AG04449 (cell line): ENCODE results near the gene JMJD8.
"Not testable (repeated sequence)": the region's sequence is repeated elsewhere in the genome, so short reads cannot be mapped to it uniquely, and the experiment has no call there.

Experiments
- CTCF ChIA-PET: fragments of 350-600 bp; formaldehyde crosslinking; extraction: SDS; loops from one replicate; lab custom pipeline; 2021; ENCODE audit warnings: antibody characterized with exemption; lab: Yijun Ruan, JAX
- POLR2A ChIA-PET: fragments of 400-600, 350-600 bp; formaldehyde crosslinking; extraction: SDS; loops from one replicate; lab custom pipeline; 2020; ENCODE audit warnings: antibody characterized with exemption, inconsistent platforms; lab: Yijun Ruan, JAX
- DNase-seq: peaks from one replicate; pipeline ENCODE4 v3.0.0-alpha.2; 2010; ENCODE audit warnings: low read depth, low spot score
- H3K4me3 ChIP-seq: 2 replicates; pipeline ENCODE4 v1.5.1; 2011; ENCODE audit warnings: low read depth, mild to moderate bottlenecking, control low read depth, low read length
- TF ChIP-seq, protein P1 (sequence below): IDR thresholded peaks from one replicate; pipeline ENCODE4 v1.5.1; 2011; ENCODE audit warnings: mild to moderate bottlenecking, moderate library complexity, low read length, control low read depth, inconsistent platforms; ENCODE audit not compliant: insufficient read depth; ENCODE audit errors: missing control alignments

Gene JMJD8

GRCh38 chr16:694863-695354, 10.8 kb upstream of the JMJD8 start:
- TF ChIP-seq, protein P1, sequence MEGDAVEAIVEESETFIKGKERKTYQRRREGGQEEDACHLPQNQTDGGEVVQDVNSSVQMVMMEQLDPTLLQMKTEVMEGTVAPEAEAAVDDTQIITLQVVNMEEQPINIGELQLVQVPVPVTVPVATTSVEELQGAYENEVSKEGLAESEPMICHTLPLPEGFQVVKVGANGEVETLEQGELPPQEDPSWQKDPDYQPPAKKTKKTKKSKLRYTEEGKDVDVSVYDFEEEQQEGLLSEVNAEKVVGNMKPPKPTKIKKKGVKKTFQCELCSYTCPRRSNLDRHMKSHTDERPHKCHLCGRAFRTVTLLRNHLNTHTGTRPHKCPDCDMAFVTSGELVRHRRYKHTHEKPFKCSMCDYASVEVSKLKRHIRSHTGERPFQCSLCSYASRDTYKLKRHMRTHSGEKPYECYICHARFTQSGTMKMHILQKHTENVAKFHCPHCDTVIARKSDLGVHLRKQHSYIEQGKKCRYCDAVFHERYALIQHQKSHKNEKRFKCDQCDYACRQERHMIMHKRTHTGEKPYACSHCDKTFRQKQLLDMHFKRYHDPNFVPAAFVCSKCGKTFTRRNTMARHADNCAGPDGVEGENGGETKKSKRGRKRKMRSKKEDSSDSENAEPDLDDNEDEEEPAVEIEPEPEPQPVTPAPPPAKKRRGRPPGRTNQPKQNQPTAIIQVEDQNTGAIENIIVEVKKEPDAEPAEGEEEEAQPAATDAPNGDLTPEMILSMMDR = no peak
- POLR2A ChIA-PET = no interaction called here
- no peak for DNase-seq
- CTCF ChIA-PET = interaction anchor here (0.9 to 1.5 kb wide), 2 partner anchors 15 to 18 kb away, joined by 5 to 6 read pairs; no protein-coding TSS in a partner anchor
- no peak overlapping the region for H3K4me3 ChIP-seq

DNA sequence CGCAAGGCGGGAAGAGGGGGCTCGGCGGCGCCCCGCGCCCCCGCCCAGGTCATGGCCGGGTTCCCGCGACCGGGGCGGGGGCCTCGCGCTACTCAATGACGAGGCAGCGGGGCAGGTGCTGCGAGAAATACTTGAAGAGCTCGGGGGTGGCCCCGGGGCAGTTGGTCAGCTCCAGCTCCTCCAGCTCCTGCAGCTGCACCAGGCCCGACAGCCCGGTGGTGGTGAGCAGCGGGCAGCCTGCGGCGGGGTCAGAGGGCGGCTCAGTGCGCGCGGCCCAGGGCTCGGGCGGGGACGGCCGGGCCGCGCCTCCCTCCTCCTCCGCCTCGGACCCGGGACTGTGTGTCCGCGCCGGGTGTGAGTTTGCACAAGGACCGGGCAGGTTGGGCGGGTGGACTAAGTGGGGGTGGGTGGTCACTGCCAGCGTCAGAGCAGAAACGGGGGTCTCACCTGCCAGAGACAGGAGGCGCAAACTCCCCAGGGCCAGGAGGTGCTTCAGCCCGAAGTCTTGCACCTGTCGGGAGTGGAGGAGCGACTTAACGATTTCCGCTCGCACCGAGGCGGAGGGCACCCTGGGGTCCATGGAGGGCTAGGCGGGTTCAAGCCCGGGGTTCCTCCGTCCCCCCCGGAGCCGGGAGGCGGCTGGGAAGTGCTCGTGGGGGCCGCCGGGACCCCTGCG, 10.2 kb upstream of the JMJD8 start:
- CTCF ChIA-PET = interaction anchor here (0.9 to 1.5 kb wide), 2 partner anchors 16 to 18 kb away, joined by 5 to 6 read pairs; no protein-coding TSS in a partner anchor
- POLR2A ChIA-PET = no interaction called here
- TF ChIP-seq, protein P1 = no peak
- DNase-seq = no peak
- no peak overlapping the region for H3K4me3 ChIP-seq

DNA sequence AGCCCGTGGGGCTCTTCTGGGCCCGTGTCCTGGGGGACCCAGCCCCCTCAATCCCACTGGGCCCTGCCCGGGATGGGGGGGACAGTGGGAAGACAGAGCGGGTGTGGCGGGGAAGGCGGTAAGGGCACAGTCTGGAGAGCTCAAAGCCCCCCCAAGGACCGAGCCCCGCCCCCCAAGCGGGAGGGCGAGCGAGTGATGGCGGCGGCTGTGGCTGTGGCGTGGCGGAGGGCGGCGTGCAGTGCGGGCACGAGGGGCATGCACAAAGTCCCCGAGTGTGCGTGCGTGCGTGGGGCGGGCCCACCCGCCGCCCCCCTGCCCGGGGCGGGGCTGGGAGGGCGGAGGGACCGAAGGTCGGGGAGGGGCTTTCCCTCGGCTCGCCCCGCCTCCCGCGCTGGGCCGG, 9.6 kb upstream of the JMJD8 start:
- no peak for DNase-seq
- H3K4me3 ChIP-seq = no peak overlapping the region
- CTCF ChIA-PET = no interaction called here
- POLR2A ChIA-PET = no interaction called here
- TF ChIP-seq, protein P1 = no peak

- POLR2A ChIA-PET = interaction anchor here (1.1 kb wide), 1 partner anchor 13 kb away, joined by 3 read pairs; no protein-coding TSS in a partner anchor
- DNase-seq = no peak
- CTCF ChIA-PET = interaction anchor here (1.3 kb wide), 1 partner anchor 8 kb away, joined by 4 read pairs; no protein-coding TSS in a partner anchor
- TF ChIP-seq, protein P1 = no peak
- no peak overlapping the region for H3K4me3 ChIP-seq
Measured at GRCh38 chr16:693364-693763, 9.2 kb upstream of the JMJD8 start.

DNA sequence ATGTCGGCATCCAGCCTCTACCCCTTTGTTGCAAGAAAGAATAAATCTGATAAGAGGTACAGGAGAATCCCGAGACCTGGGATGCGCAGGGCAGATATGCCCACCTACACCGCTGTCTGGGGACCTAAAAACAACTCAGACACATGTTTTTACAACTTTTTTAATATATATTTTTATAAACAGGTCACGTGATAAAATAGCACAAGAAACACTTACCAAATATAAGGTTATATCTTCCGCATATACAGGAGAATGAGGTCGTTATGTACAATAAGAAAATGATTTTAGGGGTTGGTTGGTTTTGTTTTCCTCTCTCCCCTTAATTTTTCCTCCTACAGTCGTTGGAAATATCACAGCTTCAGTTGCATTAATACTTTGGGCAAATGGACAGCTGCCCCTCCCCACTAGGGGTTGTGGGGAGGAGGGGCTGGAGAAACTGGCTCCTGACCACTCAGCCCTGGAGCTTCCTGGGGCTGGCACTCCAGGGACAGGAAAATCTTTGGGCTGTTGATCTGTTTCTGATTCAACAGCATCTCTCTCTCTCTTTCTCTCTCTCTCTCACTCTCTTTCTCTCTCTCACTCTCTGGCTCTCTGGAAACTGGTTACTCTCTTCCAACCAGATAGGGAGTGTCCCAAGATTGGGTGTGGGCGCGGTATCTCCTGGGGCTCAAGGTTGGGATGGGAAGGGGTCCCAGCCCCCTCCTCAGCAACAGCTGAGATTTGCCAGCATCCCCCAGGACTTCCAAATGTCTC, 8.4 kb upstream of the JMJD8 start:
- TF ChIP-seq, protein P1 = no peak
- no peak overlapping the region for H3K4me3 ChIP-seq
- DNase-seq = no peak
- ChIA-PET CTCF (interaction anchor here (1.3 kb wide), 1 partner anchor 9 kb away, joined by 4 read pairs; no protein-coding TSS in a partner anchor), POLR2A (interaction anchor here (0.7 to 1.1 kb wide), 2 partner anchors 12 to 1057 kb away, joined by 3 read pairs; no protein-coding TSS in a partner anchor)

GRCh38 chr16:691242-691641, 7.1 kb upstream of the JMJD8 start:
- H3K4me3 ChIP-seq, DNase-seq, POLR2A ChIA-PET, CTCF ChIA-PET: not testable (repeated sequence)
